Measurements from ENCODE around the gene PAMR1.

Gene PAMR1

DNA sequence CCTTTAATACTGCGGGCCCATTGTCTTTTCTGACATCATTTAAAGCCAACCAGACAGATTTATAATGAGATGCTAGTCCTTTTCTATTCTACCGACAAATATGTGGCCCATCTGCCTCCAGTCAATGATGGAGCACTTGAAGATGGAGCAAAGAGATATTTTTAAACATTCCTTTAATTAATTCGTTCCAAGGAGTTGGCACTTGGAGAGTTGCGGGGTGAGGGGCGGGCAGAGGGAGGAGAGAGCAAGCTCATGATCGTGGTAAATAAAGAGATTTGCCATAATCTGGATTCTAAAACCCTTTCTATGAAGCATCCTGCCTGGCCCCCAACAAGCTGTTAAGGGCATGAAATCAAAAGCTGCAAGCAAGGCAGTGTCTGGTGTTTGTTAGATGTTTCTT is 111.1 kb downstream of the PAMR1 start:
- TF ChIP-seq, protein P1, sequence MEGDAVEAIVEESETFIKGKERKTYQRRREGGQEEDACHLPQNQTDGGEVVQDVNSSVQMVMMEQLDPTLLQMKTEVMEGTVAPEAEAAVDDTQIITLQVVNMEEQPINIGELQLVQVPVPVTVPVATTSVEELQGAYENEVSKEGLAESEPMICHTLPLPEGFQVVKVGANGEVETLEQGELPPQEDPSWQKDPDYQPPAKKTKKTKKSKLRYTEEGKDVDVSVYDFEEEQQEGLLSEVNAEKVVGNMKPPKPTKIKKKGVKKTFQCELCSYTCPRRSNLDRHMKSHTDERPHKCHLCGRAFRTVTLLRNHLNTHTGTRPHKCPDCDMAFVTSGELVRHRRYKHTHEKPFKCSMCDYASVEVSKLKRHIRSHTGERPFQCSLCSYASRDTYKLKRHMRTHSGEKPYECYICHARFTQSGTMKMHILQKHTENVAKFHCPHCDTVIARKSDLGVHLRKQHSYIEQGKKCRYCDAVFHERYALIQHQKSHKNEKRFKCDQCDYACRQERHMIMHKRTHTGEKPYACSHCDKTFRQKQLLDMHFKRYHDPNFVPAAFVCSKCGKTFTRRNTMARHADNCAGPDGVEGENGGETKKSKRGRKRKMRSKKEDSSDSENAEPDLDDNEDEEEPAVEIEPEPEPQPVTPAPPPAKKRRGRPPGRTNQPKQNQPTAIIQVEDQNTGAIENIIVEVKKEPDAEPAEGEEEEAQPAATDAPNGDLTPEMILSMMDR (IDR thresholded peaks at IDR 0.05; ENCODE audit: control insufficient read depth, extremely low read depth, insufficient read depth) = no peak
- H3K4me3 ChIP-seq (ENCODE audit: low read depth, low read length) = no peak overlapping the region
- DNase-seq (ENCODE audit: low read depth) = no peak

DNA sequence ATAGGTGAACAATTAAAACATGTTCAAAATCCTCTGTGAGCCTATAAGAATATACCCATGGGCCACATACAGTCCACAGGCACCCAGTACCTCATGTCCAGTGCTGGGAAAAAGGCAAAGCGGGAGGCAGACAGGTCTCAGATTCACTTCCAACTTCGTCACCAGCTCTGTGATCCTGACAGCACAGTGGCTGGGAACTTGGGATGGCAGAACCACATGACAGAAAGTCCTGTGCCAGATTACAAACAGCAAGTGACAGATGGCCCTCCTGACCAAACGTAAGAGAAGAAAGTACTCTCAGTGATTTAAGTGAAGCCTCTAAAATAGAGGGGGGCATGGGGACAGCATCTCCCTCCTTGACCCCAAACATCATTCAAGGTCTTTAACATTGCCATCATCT is 111.8 kb downstream of the PAMR1 start:
- TF ChIP-seq, protein P1 (IDR thresholded peaks at IDR 0.05; ENCODE audit: control insufficient read depth, extremely low read depth, insufficient read depth) = no peak
- no peak overlapping the region for H3K4me3 ChIP-seq (ENCODE audit: low read depth, low read length)

DNA sequence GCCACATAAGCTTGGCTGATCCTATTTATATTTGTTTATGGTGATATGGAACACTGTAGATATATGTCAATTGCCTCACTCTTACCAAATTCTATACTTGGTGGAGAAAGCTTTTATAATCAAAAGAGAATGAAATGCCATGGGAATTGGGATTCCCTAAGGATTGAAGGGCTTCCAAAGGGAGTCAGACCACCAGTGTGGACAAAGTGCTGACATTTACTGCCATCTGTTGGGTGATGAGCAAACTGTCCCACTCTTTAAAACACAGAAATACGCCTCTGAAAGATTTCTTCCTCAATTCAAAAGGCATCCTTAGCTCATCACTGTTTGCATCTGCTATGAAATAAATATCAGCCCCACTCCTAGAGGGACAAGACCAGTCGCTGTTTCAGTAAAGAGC is 113.1 kb downstream of the PAMR1 start:
- TF ChIP-seq, protein P1 (IDR thresholded peaks at IDR 0.05; ENCODE audit: control insufficient read depth, extremely low read depth, insufficient read depth) = peak; percentile 50
- no peak overlapping the region for H3K4me3 ChIP-seq (ENCODE audit: low read depth, low read length)
- no peak for DNase-seq (ENCODE audit: low read depth)

More for the DNA sequence above, 111.8 kb downstream of the PAMR1 start:
- no peak for DNase-seq (ENCODE audit: low read depth)

DNA sequence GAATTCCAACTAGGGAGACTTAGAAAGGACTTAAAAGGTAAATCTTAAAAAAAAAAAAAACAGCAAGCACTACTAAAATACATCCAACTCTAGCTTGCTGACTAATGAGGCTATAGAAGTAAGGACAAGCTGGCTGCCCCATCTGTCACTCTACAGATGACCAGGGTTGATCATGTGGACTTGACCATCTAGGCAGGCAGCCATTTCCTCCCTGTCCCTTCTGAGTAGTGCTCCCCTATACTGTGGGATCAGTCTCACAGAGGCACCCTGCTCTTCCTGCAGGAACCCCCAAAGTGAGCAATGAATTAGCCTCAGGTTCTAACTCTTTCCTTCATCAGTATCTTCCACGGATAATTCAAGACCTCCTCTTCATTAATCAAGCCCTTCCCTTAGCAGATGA is 118.4 kb downstream of the PAMR1 start:
- DNase-seq (ENCODE audit: low read depth) = no peak
- TF ChIP-seq, protein P1 (IDR thresholded peaks at IDR 0.05; ENCODE audit: control insufficient read depth, extremely low read depth, insufficient read depth) = no peak
- no peak overlapping the region for H3K4me3 ChIP-seq (ENCODE audit: low read depth, low read length)

DNA sequence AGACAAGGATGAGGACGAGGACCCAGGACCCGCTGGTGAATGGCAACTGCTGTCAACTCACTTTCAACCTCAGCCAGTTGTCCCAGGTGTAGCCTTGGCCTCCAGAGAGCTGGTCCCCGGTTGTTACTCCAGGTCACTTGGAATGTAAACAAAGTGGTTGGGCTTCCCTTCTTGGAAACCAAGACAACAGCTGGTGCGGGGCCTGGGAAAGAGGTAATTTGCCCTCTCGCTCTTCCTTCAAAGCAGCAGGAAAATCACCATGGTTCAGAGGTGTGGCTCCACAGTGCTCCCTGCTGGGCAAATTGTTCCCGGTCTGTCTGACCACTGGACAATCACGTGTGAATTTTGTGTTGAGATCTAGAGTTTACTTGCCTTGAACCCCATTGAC is 121.0 kb downstream of the PAMR1 start:
- TF ChIP-seq, protein P1 (IDR thresholded peaks at IDR 0.05; ENCODE audit: control insufficient read depth, extremely low read depth, insufficient read depth) = peak; percentile 73
- no peak overlapping the region for H3K4me3 ChIP-seq (ENCODE audit: low read depth, low read length)
- DNase-seq (ENCODE audit: low read depth) = no peak

DNA sequence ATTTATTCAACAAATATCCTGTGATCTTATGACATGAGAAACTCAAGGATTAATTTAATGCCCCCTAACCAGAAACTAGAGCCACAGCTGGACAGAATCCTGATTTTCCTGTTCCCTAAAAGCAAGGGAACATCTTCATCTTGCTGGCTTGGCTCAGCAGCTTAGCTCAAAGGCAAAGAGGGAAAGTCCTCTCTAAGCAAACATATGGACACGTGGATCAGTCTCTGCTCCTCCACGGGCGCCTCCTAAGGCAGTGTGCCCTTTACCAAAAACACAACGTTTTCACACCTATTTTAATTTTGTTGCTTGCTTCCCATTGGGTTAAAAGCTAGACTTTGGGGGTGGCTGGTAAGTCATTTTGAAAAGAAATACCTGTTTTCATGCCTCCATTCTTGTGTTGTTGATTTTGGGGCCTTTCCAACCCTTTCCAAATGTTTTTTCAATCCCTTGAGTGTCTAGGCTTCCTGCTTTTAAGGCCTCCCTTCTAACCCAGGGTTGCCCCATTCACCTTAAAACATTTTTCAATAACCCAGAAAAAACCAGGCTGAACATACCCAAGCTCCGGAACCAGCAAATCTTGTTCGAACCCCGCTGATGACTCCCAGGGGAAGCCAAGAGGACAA is 121.5 kb downstream of the PAMR1 start:
- DNase-seq (ENCODE audit: low read depth) = no peak
- H3K4me3 ChIP-seq (ENCODE audit: low read depth, low read length) = no peak overlapping the region
- TF ChIP-seq, protein P1 (IDR thresholded peaks at IDR 0.05; ENCODE audit: control insufficient read depth, extremely low read depth, insufficient read depth) = no peak

Measured in LNCaP clone FGC (cell line).